ENCODE results near the gene HPS4.
A peak's percentile ranks its signal among the peaks of the same experiment; 100 is the strongest.

Gene HPS4

DNA sequence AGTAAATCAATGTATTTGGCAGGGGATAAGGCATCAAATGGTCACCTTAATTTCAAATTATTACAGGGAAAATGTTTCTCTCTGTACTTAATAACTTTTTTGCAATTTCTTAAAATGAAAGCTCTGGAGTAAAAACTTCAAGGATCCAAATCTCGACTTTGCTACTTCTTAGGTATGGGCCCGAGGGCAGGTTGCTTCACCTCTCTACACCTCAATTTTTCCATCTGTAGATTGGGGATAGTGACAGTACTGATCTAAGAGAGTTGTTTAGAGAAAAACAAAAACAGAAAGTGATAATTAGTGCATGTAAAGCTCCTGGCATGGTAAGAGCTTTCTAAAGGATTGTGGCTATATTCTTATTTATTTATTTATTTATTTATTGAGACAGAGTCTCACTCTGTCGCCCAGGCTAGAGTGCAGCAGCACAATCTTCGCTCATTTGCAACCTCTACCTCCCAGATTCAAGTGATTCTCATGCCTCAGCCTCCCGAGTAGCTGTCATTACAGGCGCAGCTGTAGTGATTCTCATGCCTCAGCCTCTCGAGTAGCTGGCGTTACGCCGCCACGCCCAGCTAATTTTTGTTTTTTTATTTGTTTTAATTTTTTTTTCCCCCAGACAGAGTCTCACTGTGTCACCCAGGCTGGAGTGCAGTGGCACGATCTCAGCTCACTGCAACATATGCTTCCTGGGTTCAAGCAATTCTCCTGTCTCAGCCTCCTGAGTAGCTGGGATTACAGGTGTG is 31.0 kb upstream of the HPS4 start:
- in situ Hi-C loops (cut with MboI; ENCODE audit: low pct_unique_long_range_greater_than_20kb, low sequenced_read_pairs, unreplicated experiment) = no loop called here
- no peak for DNase-seq (ENCODE audit: low spot score)
- TF ChIP-seq, protein P1, sequence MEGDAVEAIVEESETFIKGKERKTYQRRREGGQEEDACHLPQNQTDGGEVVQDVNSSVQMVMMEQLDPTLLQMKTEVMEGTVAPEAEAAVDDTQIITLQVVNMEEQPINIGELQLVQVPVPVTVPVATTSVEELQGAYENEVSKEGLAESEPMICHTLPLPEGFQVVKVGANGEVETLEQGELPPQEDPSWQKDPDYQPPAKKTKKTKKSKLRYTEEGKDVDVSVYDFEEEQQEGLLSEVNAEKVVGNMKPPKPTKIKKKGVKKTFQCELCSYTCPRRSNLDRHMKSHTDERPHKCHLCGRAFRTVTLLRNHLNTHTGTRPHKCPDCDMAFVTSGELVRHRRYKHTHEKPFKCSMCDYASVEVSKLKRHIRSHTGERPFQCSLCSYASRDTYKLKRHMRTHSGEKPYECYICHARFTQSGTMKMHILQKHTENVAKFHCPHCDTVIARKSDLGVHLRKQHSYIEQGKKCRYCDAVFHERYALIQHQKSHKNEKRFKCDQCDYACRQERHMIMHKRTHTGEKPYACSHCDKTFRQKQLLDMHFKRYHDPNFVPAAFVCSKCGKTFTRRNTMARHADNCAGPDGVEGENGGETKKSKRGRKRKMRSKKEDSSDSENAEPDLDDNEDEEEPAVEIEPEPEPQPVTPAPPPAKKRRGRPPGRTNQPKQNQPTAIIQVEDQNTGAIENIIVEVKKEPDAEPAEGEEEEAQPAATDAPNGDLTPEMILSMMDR (IDR thresholded peaks at IDR 0.05; ENCODE audit: extremely low read depth, insufficient read depth, missing control alignments) = no peak

DNA sequence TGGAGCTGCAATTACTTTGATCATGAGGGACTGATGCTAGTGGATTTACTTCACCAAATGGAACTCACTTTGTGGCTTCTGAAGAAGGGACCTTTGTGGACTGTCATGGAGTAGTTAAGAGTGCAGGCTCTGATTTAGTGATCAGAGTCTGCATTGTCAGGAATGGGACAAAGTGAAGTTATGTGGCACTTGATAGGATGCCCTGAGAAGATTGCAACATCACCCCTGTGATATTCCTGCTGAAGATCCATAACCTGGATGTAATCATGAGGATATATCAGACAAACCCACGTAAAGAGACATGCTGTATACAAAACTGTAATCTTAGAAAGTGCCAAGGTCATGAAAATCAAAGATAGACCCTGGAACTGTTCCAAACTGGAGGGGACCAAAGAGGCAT is 30.3 kb upstream of the HPS4 start:
- TF ChIP-seq, protein P1 (IDR thresholded peaks at IDR 0.05; ENCODE audit: extremely low read depth, insufficient read depth, missing control alignments) = no peak
- DNase-seq (ENCODE audit: low spot score) = no peak
- in situ Hi-C loops (cut with MboI; ENCODE audit: low pct_unique_long_range_greater_than_20kb, low sequenced_read_pairs, unreplicated experiment) = no loop called here

DNA sequence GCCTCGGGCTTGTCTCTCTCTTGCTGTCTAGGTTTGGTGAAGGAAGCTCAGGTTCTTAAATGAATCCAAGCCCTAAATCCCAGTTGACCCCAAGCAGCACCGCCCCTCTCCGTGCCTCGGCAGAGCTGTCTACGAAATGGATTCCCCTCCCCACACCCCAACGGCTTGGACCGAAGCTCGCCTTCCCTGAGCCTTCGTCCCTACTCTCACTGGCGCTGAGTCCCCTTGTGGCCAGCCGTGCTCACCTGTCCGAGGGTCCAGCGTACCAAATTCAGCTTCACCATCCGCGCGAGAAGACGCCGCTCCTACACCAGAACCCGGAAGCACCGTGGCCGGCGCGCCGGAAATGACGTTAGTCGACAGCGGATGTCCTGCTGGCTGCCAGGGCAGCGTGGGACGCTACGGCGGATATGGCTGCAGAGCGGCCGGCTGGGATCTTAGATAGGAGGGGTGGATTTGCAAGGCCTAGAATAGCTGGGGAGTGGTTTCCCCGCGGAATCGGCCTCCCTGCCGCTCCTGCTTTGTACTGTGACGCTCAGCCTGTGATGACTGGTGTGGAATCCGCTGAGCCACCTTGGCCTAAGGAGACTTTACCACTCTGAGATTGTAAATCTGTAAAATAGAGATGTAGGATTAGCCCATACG is 28.7 kb upstream of the HPS4 start, which contains the start of gene TFIP11:
TFIP11 (minus strand) TSS at position 325 of the 645 bp plus-strand sequence. CDS start 2,201 bp downstream, outside the sequence.
- in situ Hi-C loops (cut with MboI; ENCODE audit: low pct_unique_long_range_greater_than_20kb, low sequenced_read_pairs, unreplicated experiment) = no loop called here
- TF ChIP-seq, protein P1 (IDR thresholded peaks at IDR 0.05; ENCODE audit: extremely low read depth, insufficient read depth, missing control alignments) = no peak
- DNase-seq (ENCODE audit: low spot score) = peak; percentile 94

DNA sequence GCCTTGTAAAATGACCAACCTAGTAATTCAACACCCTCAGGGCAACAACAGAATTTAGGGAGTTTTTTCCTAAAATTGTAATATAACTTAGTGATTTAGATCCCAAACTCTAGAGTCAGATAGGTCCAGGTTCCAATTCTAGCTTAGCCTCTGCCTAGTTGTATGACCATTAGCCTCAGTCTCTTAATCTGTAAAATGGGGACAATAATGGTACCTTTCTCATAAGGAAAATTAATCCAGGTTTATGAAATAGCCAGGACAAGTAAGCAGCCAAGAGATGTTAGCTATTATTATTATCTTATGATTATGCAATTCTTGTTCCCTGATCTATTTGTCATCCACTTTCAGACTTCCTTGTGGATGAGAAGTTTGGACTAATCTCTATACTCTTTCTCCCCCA is 24.6 kb upstream of the HPS4 start:
- in situ Hi-C loops (cut with MboI; ENCODE audit: low pct_unique_long_range_greater_than_20kb, low sequenced_read_pairs, unreplicated experiment) = no loop called here

DNA sequence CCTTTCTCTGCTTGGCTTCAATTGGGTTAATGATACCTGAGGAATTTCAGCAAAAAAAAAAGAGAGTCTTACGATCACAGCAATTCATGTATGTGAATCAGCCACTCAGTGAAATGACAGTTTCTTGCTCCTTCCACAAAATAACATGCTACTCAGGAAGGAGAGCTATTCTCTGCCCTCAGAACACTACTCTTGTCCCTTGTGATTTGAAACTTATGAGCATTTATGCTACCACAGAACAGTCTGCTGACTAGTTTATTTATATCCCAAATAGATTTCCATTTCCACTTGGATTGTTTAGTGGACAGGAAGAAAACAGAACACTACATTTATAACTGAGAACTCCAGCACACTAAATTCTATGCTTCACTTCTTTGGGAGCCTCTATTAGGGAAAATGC is 20.2 kb upstream of the HPS4 start:
- in situ Hi-C loops (cut with MboI; ENCODE audit: low pct_unique_long_range_greater_than_20kb, low sequenced_read_pairs, unreplicated experiment) = no loop called here
- TF ChIP-seq, protein P1 (IDR thresholded peaks at IDR 0.05; ENCODE audit: extremely low read depth, insufficient read depth, missing control alignments) = no peak
- DNase-seq (ENCODE audit: low spot score) = no peak

More for the DNA sequence above, 24.6 kb upstream of the HPS4 start:
- TF ChIP-seq, protein P1 (IDR thresholded peaks at IDR 0.05; ENCODE audit: extremely low read depth, insufficient read depth, missing control alignments) = no peak
- DNase-seq (ENCODE audit: low spot score) = no peak

DNA sequence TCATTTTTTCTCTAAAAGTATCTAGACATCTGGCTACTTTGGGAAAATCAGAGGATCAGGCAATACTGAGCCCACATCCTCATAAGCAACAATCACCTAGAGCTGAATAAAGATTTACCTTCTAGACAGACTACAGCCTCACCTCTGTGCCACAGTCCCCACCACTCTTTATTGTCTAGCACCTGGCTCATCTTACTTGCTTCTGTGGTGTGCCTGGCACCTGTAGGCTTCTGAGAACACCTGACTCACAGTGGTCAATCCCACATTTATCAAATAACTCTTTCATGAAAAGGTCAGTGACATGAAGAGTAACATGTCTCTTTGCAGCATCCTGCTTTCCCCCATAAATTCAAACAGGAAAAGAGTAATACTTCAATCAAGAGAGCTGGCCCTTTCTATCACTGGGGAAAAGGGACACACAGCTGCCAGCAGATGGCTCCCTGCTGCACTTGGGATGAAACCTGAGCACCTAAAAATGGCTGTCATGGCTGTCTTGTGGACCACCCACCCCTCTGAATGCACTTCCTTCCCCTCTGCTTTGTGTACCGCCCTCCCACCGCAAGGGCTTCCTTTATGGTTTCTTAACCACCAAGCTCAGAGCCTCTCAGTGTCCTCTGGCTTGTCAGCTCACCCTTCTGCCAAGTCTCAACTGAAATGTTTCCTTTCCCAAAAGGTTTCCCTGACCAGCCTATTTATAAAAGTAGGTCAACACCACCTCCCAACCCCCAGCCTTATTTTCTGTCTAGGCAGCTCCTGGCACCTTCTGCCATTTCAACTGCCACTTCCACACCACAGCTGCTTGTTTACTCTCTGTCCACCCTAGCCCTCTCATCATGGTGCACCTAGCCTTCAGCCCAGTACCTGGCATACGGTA is 19.3 kb upstream of the HPS4 start:
- peak; percentile 73 for DNase-seq (ENCODE audit: low spot score)
- TF ChIP-seq, protein P1 (IDR thresholded peaks at IDR 0.05; ENCODE audit: extremely low read depth, insufficient read depth, missing control alignments) = peak; percentile 71
- in situ Hi-C loops (cut with MboI; ENCODE audit: low pct_unique_long_range_greater_than_20kb, low sequenced_read_pairs, unreplicated experiment) = no loop called here

All from GM13977 (cell line).